Hepatocyte (in vitro differentiated cells): Measurements from ENCODE around the gene LSAMP. TPM values are rescaled to one million over a fixed set of nuclear protein-coding genes. Genes with fewer than 3 reads are reported as not detected.

ENCODE experiments used
- DNase-seq: peaks from one replicate; pipeline ENCODE4 v3.0.0-alpha.2; 2016; ENCODE audit warnings: low spot score
- H2AFZ ChIP-seq: fragments of 200-600 bp; sonication (generic); 2 replicates; pipeline ENCODE4 v1.6.0; 2016; ENCODE audit warnings: antibody characterized with exemption, mild to moderate bottlenecking
- H3K27ac ChIP-seq: fragments of 200-600 bp; sonication (generic); 2 replicates; pipeline ENCODE4 v1.5.1; 2016; ENCODE audit warnings: mild to moderate bottlenecking
- H3K27me3 ChIP-seq: fragments of 200-600 bp; sonication (generic); 2 replicates; pipeline ENCODE4 v1.6.1; 2016
- H3K36me3 ChIP-seq: fragments of 200-600 bp; sonication (generic); replicated peaks from 2 replicates; pipeline ENCODE4 v1.5.1; 2016; ENCODE audit warnings: low read depth; ENCODE audit not compliant: insufficient read depth
- H3K4me1 ChIP-seq: fragments of 200-600 bp; sonication (generic); 2 replicates; pipeline ENCODE4 v1.5.1; 2016; ENCODE audit warnings: mild to moderate bottlenecking, moderate library complexity; ENCODE audit not compliant: insufficient read depth
- H3K4me2 ChIP-seq: fragments of 200-600 bp; sonication (generic); 2 replicates; pipeline ENCODE4 v1.6.0; 2016
- H3K4me3 ChIP-seq: fragments of 200-600 bp; sonication (generic); 2 replicates; pipeline ENCODE4 v1.5.1; 2016; ENCODE audit warnings: mild to moderate bottlenecking
- H3K79me2 ChIP-seq: fragments of 200-600 bp; sonication (generic); 2 replicates; pipeline ENCODE4 v1.6.0; 2017; ENCODE audit warnings: mild to moderate bottlenecking
- H3K9me2 ChIP-seq: fragments of 200-600 bp; sonication (generic); replicated peaks from 2 replicates; pipeline ENCODE4 v1.6.0; 2017; ENCODE audit warnings: mild to moderate bottlenecking; ENCODE audit not compliant: insufficient read depth
- H3K9me3 ChIP-seq: fragments of 200-600 bp; sonication (generic); 2 replicates; pipeline ENCODE4 v1.5.1; 2016; ENCODE audit warnings: low read depth, mild to moderate bottlenecking
- H4K20me1 ChIP-seq: fragments of 200-600 bp; sonication (generic); 2 replicates; pipeline ENCODE4 v1.6.0; 2016; ENCODE audit warnings: mild to moderate bottlenecking; ENCODE audit not compliant: insufficient read depth, poor library complexity, severe bottlenecking
- CTCF ChIP-seq: fragments of 200-600 bp; sonication (generic); IDR thresholded peaks from 2 replicates; pipeline ENCODE4 v1.5.1; 2016; ENCODE audit warnings: antibody characterized with exemption, mild to moderate bottlenecking; ENCODE audit not compliant: poor library complexity
- EZH2 ChIP-seq: fragments of 200-600 bp; sonication (generic); IDR thresholded peaks from 2 replicates; pipeline ENCODE4 v1.6.1; 2016; ENCODE audit warnings: antibody characterized with exemption, mild to moderate bottlenecking, borderline replicate concordance
- EZH2phosphoT487 ChIP-seq: fragments of 200-600 bp; sonication (generic); IDR thresholded peaks from one replicate; pipeline ENCODE4 v1.6.1; 2018; ENCODE audit warnings: antibody characterized with exemption, mild to moderate bottlenecking, low read depth, moderate library complexity; ENCODE audit not compliant: unreplicated experiment, severe bottlenecking
- WGBS: methylation state at CpG from one replicate; pipeline ENCODE4 v1.1.6; 2016; ENCODE audit warnings: low lambda C conversion rate; ENCODE audit errors: missing lambda C conversion rate; 5-methylcytosine and 5-hydroxymethylcytosine counted together
- polyA plus RNA-seq: library from polyadenylated mRNA; unstranded; fragments of >200 nt; fragmentation: Nextera tagmentation; extraction: Ambion mirVana; gene quantifications from 2 replicates; pipeline ENCODE4 v1.2.1, GENCODE V29; 2016
- total RNA-seq: library from RNA; depleted of rRNA; stranded (reverse); fragments of >200 nt; gene quantifications from 2 replicates; pipeline ENCODE4 v1.2.3, GENCODE V29; 2014

Gene LSAMP
- total and polyA plus RNA-seq, 2 experiments from 2014 or later: 15.1 to 22.3 TPM

GRCh38 chr3:116474801-116475200, 29.5 kb upstream of the LSAMP start:
- Histone ChIP-seq H3K9me3 (no peaks in the 10 kb centered on the region), H3K27me3 (no peaks in the 10 kb centered on the region), H3K27ac (no peak overlapping the region), H2AFZ (no peak overlapping the region), H3K36me3 (no peaks in the 10 kb centered on the region), H3K4me3 (no peak overlapping the region), H3K4me2 (peak overlapping the region; percentile 45), H4K20me1 (no peaks in the 10 kb centered on the region), H3K79me2 (no peaks in the 10 kb centered on the region), H3K4me1 (peaks cover 11% of the 10 kb centered on the region), H3K9me2 (no peaks in the 10 kb centered on the region)
- DNase-seq: no peak
- no peak for TF ChIP-seq EZH2phosphoT487
- no peak for TF ChIP-seq CTCF
- TF ChIP-seq EZH2: no peak

GRCh38 chr3:116474032-116474780, 28.9 kb upstream of the LSAMP start:
- H4K20me1 ChIP-seq: no peaks in the 10 kb centered on the region
- no peaks in the 10 kb centered on the region for H3K79me2 ChIP-seq
- DNase-seq: no peak
- WGBS: 22% methylated on average over 2 of the region's 2 CpGs
- H3K4me1 ChIP-seq: peaks cover 11% of the 10 kb centered on the region
- no peaks in the 10 kb centered on the region for H3K9me2 ChIP-seq
- no peak overlapping the region for H2AFZ ChIP-seq
- peak overlapping the region; percentile 45 for H3K4me2 ChIP-seq
- peak overlapping the region; percentile 21 for H3K27ac ChIP-seq
- no peaks in the 10 kb centered on the region for H3K27me3 ChIP-seq
- TF ChIP-seq EZH2phosphoT487 (no peak), EZH2 (no peak), CTCF (no peak)
- no peaks in the 10 kb centered on the region for H3K36me3 ChIP-seq
- no peaks in the 10 kb centered on the region for H3K9me3 ChIP-seq
- H3K4me3 ChIP-seq: no peak overlapping the region

DNA sequence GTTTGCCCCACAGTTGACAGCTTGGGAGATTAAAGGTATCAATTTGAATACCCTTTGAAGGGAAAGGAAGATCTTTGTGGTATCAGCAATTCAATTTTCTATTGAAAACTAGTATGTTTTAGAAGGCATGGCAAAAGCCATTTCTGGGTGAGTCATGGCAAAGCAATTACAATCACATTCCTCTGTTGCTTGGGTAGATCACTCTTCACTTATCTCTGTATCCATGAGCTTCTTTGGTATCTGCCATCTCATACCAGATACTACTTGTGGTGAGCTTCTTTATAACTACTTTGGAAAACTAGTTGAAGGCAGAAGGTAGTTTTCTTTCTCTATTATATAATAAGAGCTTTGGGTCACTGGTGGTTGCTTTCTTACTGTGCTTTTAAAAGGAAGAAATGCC, 28.3 kb upstream of the LSAMP start:
- Histone ChIP-seq H3K9me3 (no peaks in the 10 kb centered on the region), H3K4me2 (peak overlapping the region; percentile 45)

More for the DNA sequence above, 28.3 kb upstream of the LSAMP start:
- no peak for TF ChIP-seq EZH2
- TF ChIP-seq CTCF: no peak
- no peak for TF ChIP-seq EZH2phosphoT487
- H4K20me1 ChIP-seq: no peaks in the 10 kb centered on the region
- peaks cover 11% of the 10 kb centered on the region for H3K4me1 ChIP-seq
- peak overlapping the region; percentile 21 for H3K27ac ChIP-seq
- H3K27me3 ChIP-seq: no peaks in the 10 kb centered on the region
- DNase-seq: no peak
- no peak overlapping the region for H2AFZ ChIP-seq
- H3K9me2 ChIP-seq: no peaks in the 10 kb centered on the region
- H3K4me3 ChIP-seq: no peak overlapping the region
- H3K79me2 ChIP-seq: no peaks in the 10 kb centered on the region
- H3K36me3 ChIP-seq: no peaks in the 10 kb centered on the region
